Common myeloid progenitor, CD34-positive (primary cell): Measurements from ENCODE around the gene DOCK2.

Experiments used
- CTCF ChIA-PET: fragments of 350-600 bp; sonication (Branson Sonifier 250); formaldehyde crosslinking; loops from one replicate; lab custom pipeline; 2021; ENCODE audit warnings: antibody characterized with exemption; lab: Charles Lee
- POLR2A ChIA-PET: fragments of 350-600 bp; sonication (Branson Sonifier 250); formaldehyde crosslinking; loops from one replicate; lab custom pipeline; 2021; ENCODE audit warnings: antibody characterized with exemption; lab: Charles Lee
- DNase-seq, 3 donors: peaks; one replicate each; pipeline versions ENCODE4 v3.0.0 to v3.0.0-alpha.2; 2013
- H3K27ac ChIP-seq, 2 experiments: 1 replicate in 1 of 2; 2 replicates in 1 of 2; pipeline ENCODE4 v1.7.0; 2013; ENCODE audit warnings: inconsistent platforms in 2 of 2, low read length in 2 of 2, mild to moderate bottlenecking in 2 of 2, low read depth in 1 of 2, moderate library complexity in 1 of 2; ENCODE audit not compliant: severe bottlenecking in 2 of 2, insufficient read depth in 1 of 2, poor library complexity in 1 of 2
- H3K27me3 ChIP-seq, 5 experiments: replicated peaks in 2 of 5; 1 replicate in 3 of 5; 2 replicates in 2 of 5; pipeline versions ENCODE4 v1.6.1 to v1.7.0; 2013; ENCODE audit warnings: low read length in 4 of 5, mild to moderate bottlenecking in 2 of 5, moderate library complexity in 2 of 5, inconsistent platforms in 1 of 5; ENCODE audit not compliant: insufficient read depth in 5 of 5, control insufficient read depth in 4 of 5
- H3K36me3 ChIP-seq, 4 experiments: 1 replicate in 2 of 4; 2 replicates in 2 of 4; pipeline versions ENCODE4 v1.6.1 to v1.7.0; 2013; ENCODE audit warnings: low read length in 3 of 4, control low read depth in 1 of 4, mild to moderate bottlenecking in 1 of 4; ENCODE audit not compliant: control insufficient read depth in 4 of 4, insufficient read depth in 4 of 4
- H3K4me1 ChIP-seq, 4 experiments: 1 replicate in 3 of 4; 2 replicates in 1 of 4; pipeline versions ENCODE4 v1.6.1 to v1.7.1; 2013; ENCODE audit warnings: low read length in 3 of 4, mild to moderate bottlenecking in 3 of 4, control low read depth in 1 of 4, inconsistent platforms in 1 of 4, moderate library complexity in 1 of 4; ENCODE audit not compliant: control insufficient read depth in 4 of 4, insufficient read depth in 4 of 4; ENCODE audit errors: control extremely low read depth in 1 of 4
- H3K4me3 ChIP-seq, 7 experiments: 1 replicate in 4 of 7; 2 replicates in 3 of 7; pipeline versions ENCODE4 v1.5.1 to v1.7.0; 2013; ENCODE audit warnings: mild to moderate bottlenecking in 7 of 7, low read length in 6 of 7, moderate library complexity in 6 of 7, inconsistent platforms in 2 of 7, low read depth in 2 of 7, control low read depth in 1 of 7; ENCODE audit not compliant: insufficient read depth in 4 of 7, control insufficient read depth in 1 of 7; ENCODE audit errors: extremely low read depth in 1 of 7
- H3K9me3 ChIP-seq, 5 experiments: 1 replicate in 4 of 5; 2 replicates in 1 of 5; pipeline versions ENCODE4 v1.6.1 to v1.7.1; 2013; ENCODE audit warnings: low read length in 4 of 5, mild to moderate bottlenecking in 2 of 5, inconsistent platforms in 1 of 5, low read depth in 1 of 5, moderate library complexity in 1 of 5; ENCODE audit not compliant: control insufficient read depth in 4 of 5, insufficient read depth in 2 of 5; ENCODE audit errors: control extremely low read depth in 1 of 5
- WGBS: methylation state at CpG from one replicate; pipeline ENCODE4 v1.1.5; 2013; ENCODE audit not compliant: insufficient coverage; 5-methylcytosine and 5-hydroxymethylcytosine counted together

Gene DOCK2

DNA sequence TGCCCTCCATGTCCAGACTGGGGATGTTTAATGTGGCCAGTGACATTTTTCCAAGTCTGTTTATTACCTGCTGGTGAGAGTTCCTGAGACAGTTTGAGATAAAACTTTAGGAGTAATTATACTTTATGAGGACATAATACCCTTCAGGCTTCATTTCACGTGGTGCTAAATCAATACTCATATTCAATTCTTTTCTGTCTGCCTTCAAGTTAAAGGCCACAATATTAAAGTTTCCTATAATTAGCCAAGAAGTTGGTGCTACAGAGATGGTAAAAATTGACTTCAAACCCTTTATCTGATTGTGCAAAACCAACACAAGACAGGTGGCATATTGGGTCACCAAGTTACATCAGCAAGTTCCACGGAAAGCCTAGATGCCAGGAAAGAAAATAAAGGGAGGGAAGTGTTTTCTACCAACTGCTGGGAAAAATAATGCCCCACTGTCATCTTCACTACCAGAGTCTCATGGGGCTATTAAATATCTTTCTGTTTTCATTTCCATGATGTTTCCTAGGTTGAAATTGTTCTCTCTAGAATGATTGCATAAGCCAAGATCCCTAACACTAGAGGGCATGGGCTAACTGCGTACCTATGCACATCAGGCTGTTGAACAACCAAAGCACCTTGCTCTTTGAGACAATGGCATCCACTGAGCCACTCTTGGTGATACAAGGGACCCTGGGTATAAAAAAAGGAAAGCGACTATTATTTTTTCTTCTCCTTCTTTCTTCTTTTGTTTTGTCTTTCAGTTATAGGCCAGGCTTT lies 274.6 kb downstream of the DOCK2 start:
- Histone ChIP-seq H3K27ac (no peak overlapping the region), H3K27me3 (no peaks in the 10 kb centered on the region), H3K4me1 (no peaks in the 10 kb centered on the region), H3K36me3 (peaks cover 0 to 17% (median 1%) of the 10 kb centered on the region in 4 experiments), H3K9me3 (no peaks in the 10 kb centered on the region), H3K4me3 (no peak overlapping the region)
- WGBS: no CpG with 5 or more reads among the region's 4 CpGs
- ChIA-PET POLR2A (no interaction called here), CTCF (no interaction called here)
- DNase-seq: no peak

DNA sequence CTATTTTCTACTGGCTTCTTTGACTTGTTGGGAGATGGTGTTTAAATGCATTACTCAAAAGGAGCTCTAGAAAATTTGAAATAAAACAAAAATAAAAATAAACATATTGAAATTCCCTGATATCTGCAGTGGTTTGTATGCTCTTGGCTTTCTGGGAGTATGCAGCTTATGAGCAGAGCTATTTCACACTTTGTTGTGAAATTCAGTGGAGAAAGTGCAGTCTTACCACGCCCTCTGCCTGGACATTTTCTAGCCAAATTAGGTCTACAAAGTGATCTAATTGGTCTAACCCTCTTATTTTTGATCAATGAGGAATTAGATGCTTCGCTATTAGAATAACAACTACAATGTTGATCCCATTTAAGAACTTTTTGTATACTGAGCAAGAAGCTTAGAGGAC lies 276.4 kb downstream of the DOCK2 start:
- Histone ChIP-seq H3K4me3 (no peak overlapping the region), H3K27me3 (no peaks in the 10 kb centered on the region), H3K9me3 (no peaks in the 10 kb centered on the region), H3K27ac (no peak overlapping the region), H3K4me1 (no peaks in the 10 kb centered on the region), H3K36me3 (peaks cover 0 to 17% (median 3%) of the 10 kb centered on the region in 4 experiments)
- DNase-seq: no peak
- ChIA-PET POLR2A (no interaction called here), CTCF (interaction anchor here (1.0 kb wide), 1 partner anchor 9 kb away, joined by 3 read pairs; no protein-coding TSS in a partner anchor)
- 100% methylated on average over 1 of the region's 2 CpGs for WGBS

DNA sequence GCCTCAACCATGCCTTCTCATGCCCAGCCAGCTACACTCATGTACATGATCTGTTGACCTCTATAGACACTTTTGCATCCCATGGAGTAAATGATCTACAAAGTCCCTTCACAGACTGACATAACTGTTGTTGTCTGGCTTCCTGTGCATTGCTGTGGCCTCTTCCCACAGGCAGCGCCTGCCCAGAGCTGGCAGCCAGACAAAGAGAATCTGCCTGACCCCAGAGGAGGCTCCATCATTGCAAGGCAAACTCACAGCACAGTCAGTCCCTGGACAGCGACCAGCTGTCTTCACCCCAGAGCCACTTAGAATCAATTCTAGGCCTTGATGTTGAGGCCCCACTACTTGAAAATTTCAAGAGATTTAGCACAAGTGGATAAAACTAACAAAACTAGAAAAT lies 277.7 kb downstream of the DOCK2 start:
- no peaks in the 10 kb centered on the region for H3K9me3 ChIP-seq
- CTCF ChIA-PET: no interaction called here
- no peak for DNase-seq
- H3K27me3 ChIP-seq: no peaks in the 10 kb centered on the region
- no peaks in the 10 kb centered on the region for H3K4me1 ChIP-seq
- 100% methylated on average over 1 of the region's 2 CpGs for WGBS
- POLR2A ChIA-PET: no interaction called here
- no peak overlapping the region for H3K4me3 ChIP-seq
- no peak overlapping the region for H3K27ac ChIP-seq
- peaks cover 0 to 17% (median 3%) of the 10 kb centered on the region in 4 experiments for H3K36me3 ChIP-seq

DNA sequence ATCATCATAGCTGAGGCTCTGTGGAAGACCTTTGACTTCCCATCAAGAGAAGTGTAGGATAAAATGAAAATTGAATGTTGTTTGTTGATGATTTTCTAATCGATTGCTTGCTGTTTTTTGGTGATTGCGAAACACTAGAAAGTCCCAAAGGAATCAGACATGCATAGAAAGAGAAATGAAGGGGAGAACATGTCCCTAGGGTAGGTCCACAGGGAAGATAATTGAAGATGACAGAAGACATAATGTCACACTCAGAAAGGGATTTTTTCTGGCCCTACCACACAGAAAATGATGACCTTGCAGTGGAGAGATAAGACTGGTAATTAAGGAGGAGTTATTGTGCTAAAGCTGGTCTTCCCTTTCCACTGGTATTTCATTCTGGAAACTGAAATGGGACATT lies 280.4 kb downstream of the DOCK2 start:
- CTCF ChIA-PET: interaction anchor here (0.8 to 2.5 kb wide), 3 partner anchors 9 to 12 kb away, joined by 3 to 6 read pairs (median 4); no protein-coding TSS in a partner anchor
- no peaks in the 10 kb centered on the region for H3K4me1 ChIP-seq
- H3K9me3 ChIP-seq: no peaks in the 10 kb centered on the region
- no peak overlapping the region for H3K4me3 ChIP-seq
- POLR2A ChIA-PET: interaction anchor here (0.6 kb wide), 1 partner anchor 184 kb away, joined by 3 read pairs; no protein-coding TSS in a partner anchor
- no peaks in the 10 kb centered on the region for H3K27me3 ChIP-seq
- no peak for DNase-seq
- 100% methylated on average over 2 of the region's 2 CpGs for WGBS
- no peak overlapping the region for H3K27ac ChIP-seq
- peaks cover 0 to 16% (median 3%) of the 10 kb centered on the region in 4 experiments for H3K36me3 ChIP-seq

DNA sequence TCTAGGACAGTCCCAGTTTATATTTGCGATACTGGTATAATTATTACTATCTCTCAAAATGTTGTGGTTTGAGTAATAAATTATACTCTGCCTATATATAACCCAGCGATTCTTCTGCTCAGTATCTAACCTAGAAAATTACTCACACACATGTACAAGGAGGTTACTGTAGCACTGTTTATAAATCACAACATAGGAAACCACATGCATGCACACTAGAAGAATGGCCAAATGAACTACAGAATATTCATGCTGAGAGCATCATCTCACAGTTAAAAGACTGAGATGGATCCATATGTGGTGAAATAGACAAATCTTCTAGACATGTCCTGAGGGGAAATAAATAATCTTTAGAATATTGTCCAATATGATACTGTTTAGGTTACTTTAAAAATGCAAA lies 281.2 kb downstream of the DOCK2 start:
- CTCF ChIA-PET: interaction anchor here (1.1 to 2.5 kb wide), 2 partner anchors 8 to 13 kb away, joined by 3 to 6 read pairs; no protein-coding TSS in a partner anchor

DNA sequence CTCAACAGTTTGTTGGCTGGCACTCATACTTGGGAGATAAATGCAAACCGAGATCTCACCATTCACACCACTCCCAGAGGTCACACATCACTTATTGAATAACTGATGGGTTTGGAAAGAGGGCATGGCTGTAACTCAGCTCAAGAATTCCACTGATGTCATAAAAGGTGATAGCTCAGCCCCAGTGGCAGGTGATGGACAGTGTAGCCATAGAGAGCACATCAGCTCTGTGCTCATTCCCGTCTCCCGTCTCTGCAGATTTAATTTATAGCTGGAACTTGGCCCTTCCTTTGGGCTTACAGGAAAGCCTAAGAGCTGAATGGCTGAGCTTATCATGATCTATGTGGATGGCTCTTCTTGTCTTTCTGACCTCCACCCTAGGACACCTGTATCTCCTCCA lies 283.4 kb downstream of the DOCK2 start:
- no peaks in the 10 kb centered on the region for H3K4me1 ChIP-seq
- ChIA-PET POLR2A (interaction anchor here (0.6 kb wide), 1 partner anchor 8 kb away, joined by 3 read pairs; no protein-coding TSS in a partner anchor), CTCF (interaction anchor here (1.4 kb wide), 1 partner anchor 15 kb away, joined by 4 read pairs; no protein-coding TSS in a partner anchor)
- H3K27me3 ChIP-seq: no peaks in the 10 kb centered on the region
- no peaks in the 10 kb centered on the region for H3K9me3 ChIP-seq
- WGBS: 100% methylated on average over 2 of the region's 3 CpGs
- peaks cover 0 to 14% (median 3%) of the 10 kb centered on the region in 4 experiments for H3K36me3 ChIP-seq
- DNase-seq: no peak
- H3K27ac ChIP-seq: no peak overlapping the region
- H3K4me3 ChIP-seq: no peak overlapping the region

More for the DNA sequence above, 281.2 kb downstream of the DOCK2 start:
- Histone ChIP-seq H3K27ac (no peak overlapping the region), H3K36me3 (peaks cover 0 to 16% (median 3%) of the 10 kb centered on the region in 4 experiments), H3K9me3 (no peaks in the 10 kb centered on the region), H3K4me3 (no peak overlapping the region), H3K27me3 (no peaks in the 10 kb centered on the region), H3K4me1 (no peaks in the 10 kb centered on the region)
- POLR2A ChIA-PET: interaction anchor here (0.6 kb wide), 1 partner anchor 185 kb away, joined by 3 read pairs; no protein-coding TSS in a partner anchor
- DNase-seq: no peak
- WGBS: no CpG with 5 or more reads among the region's 2 CpGs

DNA sequence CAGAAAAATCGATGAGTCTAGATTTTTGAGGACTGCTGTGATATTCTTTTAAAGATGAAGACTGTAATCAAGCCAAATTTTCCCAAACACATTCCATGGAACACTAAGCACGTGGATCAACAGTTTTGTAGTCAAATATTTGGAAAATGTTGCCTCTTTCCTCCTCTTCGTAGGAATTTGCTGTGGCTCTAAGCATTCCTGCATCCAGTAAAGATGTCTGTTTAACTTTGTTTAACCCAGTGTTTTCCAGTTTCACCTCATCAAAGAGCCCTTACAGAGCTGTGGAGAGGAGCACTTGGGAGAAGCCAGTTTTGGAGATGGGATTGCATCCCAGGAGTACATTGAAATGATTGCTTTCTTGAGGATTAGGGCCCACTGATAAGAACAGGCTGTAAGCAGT lies 284.3 kb downstream of the DOCK2 start:
- ChIA-PET CTCF (no interaction called here), POLR2A (interaction anchor here (0.6 kb wide), 1 partner anchor 69 kb away, joined by 3 read pairs; no protein-coding TSS in a partner anchor)
- Histone ChIP-seq H3K27ac (no peak overlapping the region), H3K4me1 (no peaks in the 10 kb centered on the region), H3K9me3 (no peaks in the 10 kb centered on the region), H3K36me3 (peaks cover 0 to 14% (median 1%) of the 10 kb centered on the region in 4 experiments), H3K4me3 (no peak overlapping the region), H3K27me3 (no peaks in the 10 kb centered on the region)
- WGBS: 100% methylated on average over 1 of the region's 3 CpGs
- no peak for DNase-seq
